ENCODE measurements around the gene KRTAP10-1. TPM values are rescaled to one million over a fixed set of nuclear protein-coding genes. Genes with fewer than 3 reads are reported as not detected.

KRTAP10-1 gene
- polyA plus RNA-seq, 2 of the 4 experiments (the other 2 are of a cell fraction): not detected

- DNase-seq (ENCODE audit: low read depth in 1 of 2, low spot score in 1 of 2): no peak
- ChIA-PET CTCF (interaction anchor here (1.7 kb wide), 1 partner anchor 24 kb away, joined by 6 read pairs; no protein-coding TSS in a partner anchor), POLR2A (no interaction called here)
- no peak for FAIRE-seq
- TF ChIP-seq, protein P1, sequence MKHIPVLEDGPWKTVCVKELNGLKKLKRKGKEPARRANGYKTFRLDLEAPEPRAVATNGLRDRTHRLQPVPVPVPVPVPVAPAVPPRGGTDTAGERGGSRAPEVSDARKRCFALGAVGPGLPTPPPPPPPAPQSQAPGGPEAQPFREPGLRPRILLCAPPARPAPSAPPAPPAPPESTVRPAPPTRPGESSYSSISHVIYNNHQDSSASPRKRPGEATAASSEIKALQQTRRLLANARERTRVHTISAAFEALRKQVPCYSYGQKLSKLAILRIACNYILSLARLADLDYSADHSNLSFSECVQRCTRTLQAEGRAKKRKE (CRISPR knock-in tag; IDR thresholded peaks at IDR 0.05; ENCODE audit: low read depth): no peak
- TF ChIP-seq POLR2AphosphoS2 (conservative IDR thresholded peaks at IDR 0.05; ENCODE audit: low read length) (no peak), JUNB (IDR thresholded peaks at IDR 0.05) (no peak), RNF2 (IDR thresholded peaks at IDR 0.05; ENCODE audit: borderline replicate concordance, low read depth) (no peak), PBX3 (IDR thresholded peaks at IDR 0.05) (no peak), CBX8 (IDR thresholded peaks at IDR 0.05) (no peak), CBX2 (IDR thresholded peaks at IDR 0.05; ENCODE audit: borderline replicate concordance, low read depth) (no peak), SREBF2 (IDR thresholded peaks at IDR 0.05) (no peak), ZNF302 (CRISPR knock-in tag; IDR thresholded peaks at IDR 0.05) (no peak), USF2 (IDR thresholded peaks at IDR 0.05) (no peak), HEYL (CRISPR knock-in tag; IDR thresholded peaks at IDR 0.05) (no peak)
- 52% methylated on average over 6 of the region's 21 CpGs for WGBS (ENCODE audit: missing lambda C conversion rate)
- no peaks in the 10 kb centered on the region for H3K9me3 ChIP-seq
- H3K4me2 ChIP-seq: no peak overlapping the region
- no peak overlapping the region for H3K27ac ChIP-seq
- no peak overlapping the region for H3K4me3 ChIP-seq
- no peak for ATAC-seq
- no peaks in the 10 kb centered on the region for H3K4me1 ChIP-seq
Measured at GRCh38 chr21:44533891-44534627, 5.9 kb downstream of the KRTAP10-1 start.

GRCh38 chr21:44533121-44533890 lies 6.7 kb downstream of the KRTAP10-1 start:
- H3K4me2 ChIP-seq: no peak overlapping the region
- H3K9me3 ChIP-seq: no peaks in the 10 kb centered on the region
- FAIRE-seq: no peak
- POLR2A ChIA-PET: no interaction called here
- no peaks in the 10 kb centered on the region for H3K4me1 ChIP-seq
- ATAC-seq: no peak
- CTCF ChIA-PET: interaction anchor here (1.7 kb wide), 1 partner anchor 23 kb away, joined by 6 read pairs; no protein-coding TSS in a partner anchor
- TF ChIP-seq TFCP2L1 (CRISPR knock-in tag; IDR thresholded peaks at IDR 0.05): no peak
- TF ChIP-seq, protein P2, sequence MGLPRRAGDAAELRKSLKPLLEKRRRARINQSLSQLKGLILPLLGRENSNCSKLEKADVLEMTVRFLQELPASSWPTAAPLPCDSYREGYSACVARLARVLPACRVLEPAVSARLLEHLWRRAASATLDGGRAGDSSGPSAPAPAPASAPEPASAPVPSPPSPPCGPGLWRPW (IDR thresholded peaks at IDR 0.05): no peak
- TF ChIP-seq EP300 (IDR thresholded peaks at IDR 0.05): no peak
- TF ChIP-seq EHMT2 (IDR thresholded peaks at IDR 0.05; ENCODE audit: low read depth): no peak
- TF ChIP-seq, protein P3, sequence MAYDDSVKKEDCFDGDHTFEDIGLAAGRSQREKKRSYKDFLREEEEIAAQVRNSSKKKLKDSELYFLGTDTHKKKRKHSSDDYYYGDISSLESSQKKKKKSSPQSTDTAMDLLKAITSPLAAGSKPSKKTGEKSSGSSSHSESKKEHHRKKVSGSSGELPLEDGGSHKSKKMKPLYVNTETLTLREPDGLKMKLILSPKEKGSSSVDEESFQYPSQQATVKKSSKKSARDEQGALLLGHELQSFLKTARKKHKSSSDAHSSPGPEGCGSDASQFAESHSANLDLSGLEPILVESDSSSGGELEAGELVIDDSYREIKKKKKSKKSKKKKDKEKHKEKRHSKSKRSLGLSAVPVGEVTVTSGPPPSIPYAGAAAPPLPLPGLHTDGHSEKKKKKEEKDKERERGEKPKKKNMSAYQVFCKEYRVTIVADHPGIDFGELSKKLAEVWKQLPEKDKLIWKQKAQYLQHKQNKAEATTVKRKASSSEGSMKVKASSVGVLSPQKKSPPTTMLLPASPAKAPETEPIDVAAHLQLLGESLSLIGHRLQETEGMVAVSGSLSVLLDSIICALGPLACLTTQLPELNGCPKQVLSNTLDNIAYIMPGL (CRISPR knock-in tag; IDR thresholded peaks at IDR 0.05; ENCODE audit: borderline replicate concordance): no peak
- 79% methylated on average over 17 of the region's 37 CpGs for WGBS (ENCODE audit: missing lambda C conversion rate)
- DNase-seq (ENCODE audit: low read depth in 1 of 2, low spot score in 1 of 2): no peak
- H3K4me3 ChIP-seq: no peak overlapping the region
- no peak overlapping the region for H3K27ac ChIP-seq

DNA sequence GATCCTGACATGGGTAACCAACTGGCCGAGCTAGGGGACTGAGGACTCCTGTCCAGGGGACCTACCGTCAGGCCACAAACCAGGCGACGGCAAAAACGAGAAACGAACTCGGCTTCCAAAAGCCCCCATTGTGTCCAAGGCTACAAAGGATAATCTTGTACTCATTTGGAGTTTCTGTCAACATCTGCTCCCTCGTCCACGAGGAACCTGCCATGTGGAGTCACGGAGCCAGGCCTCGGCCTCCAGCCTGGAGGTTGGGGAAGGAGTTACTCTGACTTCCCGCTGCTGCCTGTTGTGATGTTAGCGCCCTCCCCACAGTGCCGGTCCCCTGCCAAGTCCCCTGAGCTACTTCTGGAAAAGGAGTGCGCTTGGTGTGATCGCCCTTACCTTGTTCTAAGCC lies 7.3 kb downstream of the KRTAP10-1 start:
- FAIRE-seq: no peak
- Histone ChIP-seq H3K9me3 (no peaks in the 10 kb centered on the region), H3K4me1 (no peaks in the 10 kb centered on the region), H3K27ac (no peak overlapping the region), H3K4me2 (no peak overlapping the region), H3K4me3 (no peak overlapping the region)
- ATAC-seq: no peak
- 78% methylated on average over 16 of the region's 16 CpGs for WGBS (ENCODE audit: missing lambda C conversion rate)
- ChIA-PET CTCF (interaction anchor here (1.7 kb wide), 1 partner anchor 22 kb away, joined by 6 read pairs; no protein-coding TSS in a partner anchor), POLR2A (no interaction called here)
- DNase-seq (ENCODE audit: low read depth in 1 of 2, low spot score in 1 of 2): no peak
- no peak for TF ChIP-seq CHD4 (IDR thresholded peaks at IDR 0.05; ENCODE audit: borderline replicate concordance)
- TF ChIP-seq NPAS2 (CRISPR knock-in tag; IDR thresholded peaks at IDR 0.05; ENCODE audit: borderline replicate concordance): no peak
- no peak for TF ChIP-seq BHLHE40 (IDR thresholded peaks at IDR 0.05; ENCODE audit: low read depth, low read length)
- TF ChIP-seq MAFK (IDR thresholded peaks at IDR 0.05; ENCODE audit: partially characterized antibody): no peak
- no peak for TF ChIP-seq ZSCAN20 (CRISPR knock-in tag; IDR thresholded peaks at IDR 0.05)
- TF ChIP-seq RCOR1 (IDR thresholded peaks at IDR 0.05; ENCODE audit: low read depth, low read length): no peak
- no peak for TF ChIP-seq RAD21 (conservative IDR thresholded peaks at IDR 0.05 in 1 of 2, IDR thresholded peaks at IDR 0.05 in 1 of 2)
- TF ChIP-seq, protein P3 (CRISPR knock-in tag; IDR thresholded peaks at IDR 0.05; ENCODE audit: borderline replicate concordance): no peak
- no peak for TF ChIP-seq POLR2A (IDR thresholded peaks at IDR 0.05; ENCODE audit: low read length)
- no peak for TF ChIP-seq ZFP36 (IDR thresholded peaks at IDR 0.05; ENCODE audit: borderline replicate concordance, partially characterized antibody)
- TF ChIP-seq HEYL (CRISPR knock-in tag; IDR thresholded peaks at IDR 0.05): no peak
- TF ChIP-seq TP53 (CRISPR knock-in tag; IDR thresholded peaks at IDR 0.05): no peak

Measured in A549 (cell line).